ENCODE measurements around the gene OR4A15. TPM values are rescaled to one million over a fixed set of nuclear protein-coding genes. Genes with fewer than 3 reads are reported as not detected.

OR4A15 gene
- total RNA-seq, 1 donor from 2014 or later: not detected

GRCh38 chr11:55357560-55358184 is 10.1 kb upstream of the OR4A15 start:
- H3K27me3 ChIP-seq: no peaks in the 10 kb centered on the region
- no peak for DNase-seq (ENCODE audit: extremely low spot score in 2 of 2)
- no peaks in the 10 kb centered on the region for H3K9me3 ChIP-seq
- H3K27ac ChIP-seq: no peak overlapping the region
- H3K4me3 ChIP-seq: no peak overlapping the region
- TF ChIP-seq, protein P1, sequence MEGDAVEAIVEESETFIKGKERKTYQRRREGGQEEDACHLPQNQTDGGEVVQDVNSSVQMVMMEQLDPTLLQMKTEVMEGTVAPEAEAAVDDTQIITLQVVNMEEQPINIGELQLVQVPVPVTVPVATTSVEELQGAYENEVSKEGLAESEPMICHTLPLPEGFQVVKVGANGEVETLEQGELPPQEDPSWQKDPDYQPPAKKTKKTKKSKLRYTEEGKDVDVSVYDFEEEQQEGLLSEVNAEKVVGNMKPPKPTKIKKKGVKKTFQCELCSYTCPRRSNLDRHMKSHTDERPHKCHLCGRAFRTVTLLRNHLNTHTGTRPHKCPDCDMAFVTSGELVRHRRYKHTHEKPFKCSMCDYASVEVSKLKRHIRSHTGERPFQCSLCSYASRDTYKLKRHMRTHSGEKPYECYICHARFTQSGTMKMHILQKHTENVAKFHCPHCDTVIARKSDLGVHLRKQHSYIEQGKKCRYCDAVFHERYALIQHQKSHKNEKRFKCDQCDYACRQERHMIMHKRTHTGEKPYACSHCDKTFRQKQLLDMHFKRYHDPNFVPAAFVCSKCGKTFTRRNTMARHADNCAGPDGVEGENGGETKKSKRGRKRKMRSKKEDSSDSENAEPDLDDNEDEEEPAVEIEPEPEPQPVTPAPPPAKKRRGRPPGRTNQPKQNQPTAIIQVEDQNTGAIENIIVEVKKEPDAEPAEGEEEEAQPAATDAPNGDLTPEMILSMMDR (IDR thresholded peaks at IDR 0.05): no peak
- TF ChIP-seq POLR2AphosphoS5 (IDR thresholded peaks at IDR 0.05; ENCODE audit: insufficient read depth in 1 of 2, low read depth in 1 of 2) (no peak), POLR2A (IDR thresholded peaks at IDR 0.05) (no peak)
- H3K36me3 ChIP-seq: no peaks in the 10 kb centered on the region
- no peaks in the 10 kb centered on the region for H3K4me1 ChIP-seq
- intact Hi-C loops (cut with DNase I): no loop called here

DNA sequence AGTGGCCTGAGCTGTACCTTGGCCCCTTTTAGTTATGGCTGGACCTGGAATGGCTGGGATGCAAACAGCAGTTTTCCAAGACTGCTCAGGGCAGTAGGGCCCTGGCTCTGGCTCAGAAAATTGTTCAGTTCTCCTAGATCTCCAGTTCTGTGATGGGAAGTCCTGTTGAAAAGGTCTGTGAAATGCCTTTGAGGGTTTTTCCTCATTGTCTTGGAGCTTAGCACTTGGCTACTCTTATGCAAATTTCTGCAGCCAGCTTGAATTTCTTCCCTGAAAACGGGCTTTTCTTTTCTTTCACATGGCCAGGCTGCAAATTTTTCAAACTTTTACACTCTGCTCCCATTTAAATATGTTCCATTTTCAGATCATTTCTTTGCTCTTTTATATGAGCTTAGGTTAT is 33.2 kb downstream of the OR4A15 start:
- H3K9me3 ChIP-seq: no peaks in the 10 kb centered on the region
- intact Hi-C loops (cut with DNase I): no loop called here

More for the DNA sequence above, 33.2 kb downstream of the OR4A15 start:
- H3K4me3 ChIP-seq: no peak overlapping the region
- no peaks in the 10 kb centered on the region for H3K27me3 ChIP-seq
- H3K27ac ChIP-seq: no peak overlapping the region
- TF ChIP-seq POLR2A (IDR thresholded peaks at IDR 0.05): no peak
- TF ChIP-seq, protein P1 (IDR thresholded peaks at IDR 0.05): no peak
- TF ChIP-seq POLR2AphosphoS5 (IDR thresholded peaks at IDR 0.05; ENCODE audit: insufficient read depth in 1 of 2, low read depth in 1 of 2): no peak
- H3K36me3 ChIP-seq: no peaks in the 10 kb centered on the region
- H3K4me1 ChIP-seq: no peaks in the 10 kb centered on the region
- no peak for DNase-seq (ENCODE audit: extremely low spot score in 2 of 2)

Small RNA genes within 50 kb of the gene (small RNA-seq; reads per million reads assigned to genes)
- not detected for gene OR4X7P

Other genes starting within 250 kb of the OR4A15 start
- gene TRIM48, start 105.8 kb upstream of the OR4A15 start, total RNA-seq: not detected
- not detected for gene OR4A16, start 24.8 kb upstream of the OR4A15 start, total RNA-seq
- not detected for gene OR4C15, start 186.5 kb downstream of the OR4A15 start, total RNA-seq
- not detected for gene OR4C16, start 204.2 kb downstream of the OR4A15 start, total RNA-seq
- not detected for gene OR4C11, start 239.7 kb downstream of the OR4A15 start, total RNA-seq

Measured in vagina (tissue), 2 donors.